PC-9 (cell line): Measurements from ENCODE around the gene NLRP11.

Source experiments
- CTCF ChIP-seq: fragments of 200-600 bp; sonication (generic); conservative IDR thresholded peaks from 2 replicates; pipeline ENCODE4 v1.6.1; 2017; ENCODE audit warnings: mixed run types, antibody characterized with exemption, mild to moderate bottlenecking, moderate library complexity
- EZH2 ChIP-seq: fragments of 200-600 bp; sonication (generic); IDR thresholded peaks from 2 replicates; pipeline ENCODE4 v1.8.0; 2017; ENCODE audit warnings: antibody characterized with exemption, low read depth

- TF ChIP-seq CTCF (no peak), EZH2 (no peak)
Observed at GRCh38 chr19:55811340-55811739, 20.5 kb downstream of the NLRP11 start.
